ENCODE results near the gene REXO5.
A peak's percentile ranks its signal among the peaks of the same experiment; 100 is the strongest.

Gene REXO5

DNA sequence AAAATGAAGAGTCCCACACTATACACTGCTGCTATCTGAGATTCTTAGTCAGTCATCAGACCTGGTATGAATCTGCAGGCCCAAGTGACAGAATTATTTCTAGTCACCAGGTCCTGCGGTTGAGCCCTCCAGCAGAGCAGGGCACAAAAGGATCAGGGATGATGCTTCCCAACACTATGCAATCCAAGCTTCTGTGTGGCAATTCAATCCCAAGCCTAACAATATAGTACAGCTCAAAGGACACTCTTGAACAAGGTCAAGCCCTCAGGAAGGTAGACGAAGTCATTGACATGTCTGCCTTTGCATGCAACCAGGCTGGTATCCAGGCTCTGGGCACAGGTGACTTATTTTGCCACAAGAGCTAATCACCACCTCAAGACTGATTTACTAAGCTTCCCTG is 88.1 kb downstream of the REXO5 start (continued):
- TF ChIP-seq TOX (CRISPR knock-in tag; IDR thresholded peaks at IDR 0.05; ENCODE audit: borderline replicate concordance) (no peak), RARB (CRISPR knock-in tag; IDR thresholded peaks at IDR 0.05) (no peak), ZNF8 (CRISPR knock-in tag; IDR thresholded peaks at IDR 0.05) (no peak), PPARA (CRISPR knock-in tag; IDR thresholded peaks at IDR 0.05; ENCODE audit: borderline replicate concordance) (no peak), GLIS3 (CRISPR knock-in tag; IDR thresholded peaks at IDR 0.05) (no peak), ZC3H10 (CRISPR knock-in tag; IDR thresholded peaks at IDR 0.05) (no peak), ZNF70 (CRISPR knock-in tag; IDR thresholded peaks at IDR 0.05) (no peak)

DNA sequence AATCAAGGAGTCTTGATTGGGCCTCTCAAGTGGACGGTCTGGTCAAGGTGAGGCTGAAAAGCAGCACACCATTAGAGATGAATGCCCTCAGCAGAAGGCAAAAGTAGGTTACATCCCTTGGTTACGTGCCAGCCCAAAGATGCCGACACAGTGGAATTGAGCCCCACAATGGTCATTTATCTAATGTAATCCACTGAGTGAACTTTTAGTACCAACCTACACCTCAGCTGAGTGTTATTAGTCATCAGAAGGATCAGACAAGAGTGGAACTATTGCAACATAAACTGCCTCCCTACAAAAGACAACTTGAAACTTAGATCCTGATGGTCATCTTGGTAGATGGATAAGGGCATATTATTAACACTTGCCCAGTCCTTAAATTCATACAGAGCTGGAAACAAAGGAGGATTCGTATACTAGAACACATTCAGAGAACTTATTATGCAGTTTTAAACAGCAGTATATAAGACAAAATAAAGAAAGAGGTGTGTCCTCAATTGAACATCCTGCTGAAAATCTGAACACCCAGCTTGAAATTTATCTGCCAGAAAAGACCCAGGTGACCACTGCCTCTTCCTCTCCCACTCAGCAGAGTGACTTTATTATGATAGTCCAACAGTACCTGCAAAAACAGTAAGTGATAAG is 91.0 kb downstream of the REXO5 start:
- ATAC-seq, result no peak
- no peak for TF ChIP-seq ISL1 (CRISPR knock-in tag; IDR thresholded peaks at IDR 0.05)
- no peak for TF ChIP-seq PPARA (CRISPR knock-in tag; IDR thresholded peaks at IDR 0.05; ENCODE audit: borderline replicate concordance)
- no peak for TF ChIP-seq TOX (CRISPR knock-in tag; IDR thresholded peaks at IDR 0.05; ENCODE audit: borderline replicate concordance)
- no peak for TF ChIP-seq ZFP30 (CRISPR knock-in tag; IDR thresholded peaks at IDR 0.05)
- TF ChIP-seq ZNF70 (CRISPR knock-in tag; IDR thresholded peaks at IDR 0.05), result no peak
- no peak for TF ChIP-seq TCF4 (CRISPR knock-in tag; IDR thresholded peaks at IDR 0.05; ENCODE audit: borderline replicate concordance)

- TF ChIP-seq CSDC2 (CRISPR knock-in tag; IDR thresholded peaks at IDR 0.05) (no peak), PPARA (CRISPR knock-in tag; IDR thresholded peaks at IDR 0.05; ENCODE audit: borderline replicate concordance) (no peak), POU6F1 (CRISPR knock-in tag; IDR thresholded peaks at IDR 0.05; ENCODE audit: borderline replicate concordance, low read depth) (no peak), ESRRG (CRISPR knock-in tag; IDR thresholded peaks at IDR 0.05) (no peak), ISL1 (CRISPR knock-in tag; IDR thresholded peaks at IDR 0.05) (no peak), GLIS3 (CRISPR knock-in tag; IDR thresholded peaks at IDR 0.05) (no peak), ZFP3 (CRISPR knock-in tag; IDR thresholded peaks at IDR 0.05) (no peak)
- TF ChIP-seq, protein P1, sequence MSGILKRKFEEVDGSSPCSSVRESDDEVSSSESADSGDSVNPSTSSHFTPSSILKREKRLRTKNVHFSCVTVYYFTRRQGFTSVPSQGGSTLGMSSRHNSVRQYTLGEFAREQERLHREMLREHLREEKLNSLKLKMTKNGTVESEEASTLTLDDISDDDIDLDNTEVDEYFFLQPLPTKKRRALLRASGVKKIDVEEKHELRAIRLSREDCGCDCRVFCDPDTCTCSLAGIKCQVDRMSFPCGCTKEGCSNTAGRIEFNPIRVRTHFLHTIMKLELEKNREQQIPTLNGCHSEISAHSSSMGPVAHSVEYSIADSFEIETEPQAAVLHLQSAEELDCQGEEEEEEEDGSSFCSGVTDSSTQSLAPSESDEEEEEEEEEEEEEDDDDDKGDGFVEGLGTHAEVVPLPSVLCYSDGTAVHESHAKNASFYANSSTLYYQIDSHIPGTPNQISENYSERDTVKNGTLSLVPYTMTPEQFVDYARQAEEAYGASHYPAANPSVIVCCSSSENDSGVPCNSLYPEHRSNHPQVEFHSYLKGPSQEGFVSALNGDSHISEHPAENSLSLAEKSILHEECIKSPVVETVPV (CRISPR knock-in tag; IDR thresholded peaks at IDR 0.05), result no peak
These were observed 91.6 kb downstream of the REXO5 start for GRCh38 chr16:20897922-20898321.

GRCh38 chr16:20899071-20899470 is 92.7 kb downstream of the REXO5 start:
- TF ChIP-seq ARNTL (CRISPR knock-in tag; IDR thresholded peaks at IDR 0.05; ENCODE audit: borderline replicate concordance, low read depth) (no peak), ISL1 (CRISPR knock-in tag; IDR thresholded peaks at IDR 0.05) (no peak), ZC3H10 (CRISPR knock-in tag; IDR thresholded peaks at IDR 0.05) (no peak)
- ATAC-seq, result peak; percentile 5; the same call in 2 of the 3 replicates

More at GRCh38 chr16:20897922-20898321, 91.6 kb downstream of the REXO5 start:
- ATAC-seq, result no peak

All from SK-N-SH treated with all-trans-retinoic acid at 6 μM for 48 hours (cell line).